HUDEP-2 (cell line): ENCODE data around the gene TIMM44.

Experiments used
- DNase-seq, 76 experiments: peaks; one replicate each; lab custom pipeline; 2025; ENCODE audit not compliant: unreplicated experiment in 76 of 76; lab: John Stamatoyannopoulos, UW

TIMM44 gene

DNA sequence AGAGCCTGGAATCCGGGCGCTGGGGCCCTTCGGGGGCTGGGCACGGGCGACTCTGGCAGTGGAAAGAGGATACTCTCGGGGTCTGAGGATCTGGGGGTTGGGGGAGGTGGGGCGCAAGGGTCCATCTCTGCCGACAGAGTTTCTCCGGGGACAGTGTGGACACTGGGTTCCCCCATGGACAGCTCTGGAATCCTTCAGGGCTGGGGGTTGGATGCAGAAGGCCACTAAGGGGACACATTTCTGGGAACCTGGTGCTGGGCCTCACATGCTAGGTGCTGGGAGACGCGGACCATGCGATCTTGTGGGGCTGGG is 26.6 kb downstream of the TIMM44 start:
- DNase-seq, result peak in 8 of 76 experiments; percentile 54 to 97 (median 63)

- peak in 59 of 76 experiments; percentile 25 to 97 (median 60) for DNase-seq
Observed at GRCh38 chr19:7916103-7916954, 27.1 kb downstream of the TIMM44 start.

DNA sequence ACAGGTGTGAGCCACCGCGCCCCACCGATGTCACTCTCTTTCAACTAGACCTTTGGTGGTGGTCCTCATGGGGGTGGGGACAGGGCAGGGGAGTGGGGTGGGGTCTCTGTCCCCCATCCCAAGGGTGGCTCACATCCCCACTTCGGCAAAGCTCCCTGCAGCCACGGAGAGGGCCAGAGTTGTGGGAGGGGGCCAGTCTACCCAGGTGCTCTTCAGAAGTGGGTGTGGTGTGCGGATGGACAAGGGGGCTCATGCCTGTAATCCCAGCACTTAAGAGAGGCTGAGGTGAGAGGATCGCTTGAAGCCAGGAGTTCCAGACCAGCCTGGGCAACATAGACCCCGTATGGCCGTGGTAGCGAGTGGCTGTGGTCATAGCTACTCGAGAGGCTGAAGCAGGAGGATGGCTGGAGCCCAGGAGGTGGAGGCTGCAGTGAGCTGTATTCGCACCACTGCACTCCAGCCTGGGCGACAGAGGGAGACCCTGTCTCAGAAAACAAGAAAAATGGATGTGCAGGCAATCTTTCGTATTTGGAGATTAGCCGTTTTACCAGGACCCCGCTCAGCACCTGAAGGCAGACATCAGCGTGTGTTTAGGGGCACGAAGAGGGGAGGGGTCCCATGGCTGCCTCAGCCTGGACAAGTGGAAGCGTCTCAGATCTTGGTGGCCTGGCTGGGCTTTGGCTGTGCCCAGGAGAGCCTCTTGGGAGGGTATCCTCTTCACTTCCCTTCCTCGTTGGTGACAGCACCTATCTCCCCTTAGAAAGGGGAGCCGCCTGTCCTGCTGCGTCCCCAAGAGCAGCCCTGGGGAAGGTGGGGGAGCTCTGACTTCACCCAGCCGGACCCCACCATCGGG is 28.0 kb downstream of the TIMM44 start:
- peak in 1 of 76 experiments; percentile 50 for DNase-seq

DNA sequence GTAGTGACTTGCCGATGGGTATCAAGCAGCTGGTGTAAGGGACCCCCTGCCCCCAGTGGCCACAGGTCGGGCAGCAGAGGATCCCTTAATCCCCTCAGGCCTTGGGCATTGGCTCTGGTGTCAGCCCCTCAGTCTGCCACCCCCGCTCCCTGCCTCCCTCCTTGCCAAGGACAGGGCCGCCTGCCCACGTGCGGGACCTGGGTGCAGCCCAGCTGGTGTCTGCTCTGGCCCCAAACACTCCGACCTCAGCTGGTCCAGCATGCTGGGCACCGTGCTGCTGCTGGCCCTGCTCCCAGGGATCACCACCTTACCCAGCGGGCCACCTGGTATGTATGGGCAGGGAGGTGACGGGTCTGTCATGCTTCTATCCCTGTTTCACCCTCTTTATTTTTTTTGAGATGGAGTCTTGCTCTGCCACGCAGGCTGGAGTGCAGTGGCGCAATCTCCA is 28.8 kb downstream of the TIMM44 start, which contains the start of gene TGFBR3L:
Gene TGFBR3L, plus strand, starts transcription at position 233 of the 448 bp plus-strand sequence.
- DNase-seq, result no peak

DNA sequence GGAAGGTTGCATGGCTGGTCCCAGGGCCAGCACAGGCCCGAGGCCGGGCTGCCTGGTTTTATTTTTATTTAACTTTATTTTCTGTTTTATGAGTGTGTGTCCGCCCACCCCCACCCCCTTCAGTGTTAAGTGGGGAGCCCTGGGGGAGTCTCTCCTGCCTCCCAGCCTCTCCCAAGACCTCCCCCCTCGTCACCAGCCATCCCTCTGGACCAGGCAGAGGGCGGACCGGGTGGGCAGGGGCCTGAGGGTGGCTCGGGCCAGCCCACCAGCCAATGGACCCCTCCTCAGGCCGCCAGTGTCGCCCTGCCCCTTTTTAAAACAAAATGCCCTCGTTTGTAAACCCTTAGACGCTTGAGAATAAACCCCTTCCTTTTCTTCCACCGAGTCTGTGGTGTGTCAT is 29.4 kb downstream of the TIMM44 start:
- no peak for DNase-seq

DNA sequence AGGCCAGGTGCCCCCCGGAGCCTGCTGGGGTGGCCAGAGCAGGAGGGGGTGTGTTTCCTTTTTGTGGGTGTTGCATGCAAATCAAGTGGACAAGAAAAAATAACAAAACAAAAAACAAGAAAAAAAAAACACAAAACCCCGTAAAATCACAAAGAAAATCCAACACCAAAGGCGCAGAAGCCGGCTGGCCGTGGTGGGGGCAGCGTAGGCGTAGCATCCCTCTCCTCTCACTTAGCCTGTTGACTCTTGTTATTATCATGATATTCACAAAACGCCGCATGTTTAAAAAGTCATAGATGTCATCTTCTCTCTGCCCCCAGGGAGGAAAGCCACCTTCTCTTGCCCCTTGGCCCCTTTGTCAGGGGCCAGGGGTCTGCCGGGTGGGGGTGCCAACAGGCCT is 29.8 kb downstream of the TIMM44 start:
- no peak for DNase-seq

DNA sequence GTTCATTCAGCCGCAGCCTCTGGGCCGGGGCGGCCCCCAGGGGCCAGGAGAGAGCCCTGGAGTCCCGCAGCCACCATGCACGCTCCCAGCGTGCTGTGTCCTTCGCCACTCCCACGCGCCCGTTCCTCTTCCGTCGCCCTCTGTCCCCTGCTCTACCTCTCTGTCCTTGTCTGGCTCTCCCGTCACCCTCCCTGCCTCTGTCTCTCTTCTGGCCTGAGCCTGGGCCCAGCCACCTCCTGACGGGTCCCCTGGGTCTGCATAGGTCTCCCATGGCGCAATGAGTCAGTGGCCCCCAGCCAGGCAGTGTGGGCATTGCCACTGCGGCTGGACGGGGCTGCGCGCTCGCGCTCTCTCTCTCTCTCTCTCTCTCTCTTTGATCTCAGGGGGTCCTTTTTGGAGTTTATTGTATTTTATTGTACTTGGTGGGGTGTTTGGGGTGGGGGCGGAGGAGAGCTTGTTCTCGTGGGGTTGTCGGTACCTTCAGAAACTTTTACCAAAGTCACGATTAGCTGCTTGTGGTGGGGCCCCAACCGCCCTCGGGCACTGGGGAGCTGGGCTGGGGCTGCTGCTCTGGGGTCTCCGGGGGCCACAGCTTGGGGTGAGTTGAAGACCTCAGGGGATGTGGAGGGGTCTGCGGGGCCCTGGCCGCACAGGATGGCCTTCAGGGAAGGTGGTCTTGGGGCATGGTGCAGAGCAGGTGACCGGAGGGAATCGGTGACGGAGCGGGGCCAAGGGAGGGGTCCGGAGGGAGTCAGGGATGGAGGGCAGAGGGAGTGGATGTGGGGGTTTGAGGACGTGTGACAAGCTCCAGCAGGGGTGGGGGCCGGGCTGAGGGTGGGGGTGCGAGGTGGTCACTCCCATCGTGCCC is 30.5 kb downstream of the TIMM44 start:
- no peak for DNase-seq

GRCh38 chr19:7912144-7912696 is 31.2 kb downstream of the TIMM44 start:
- no peak for DNase-seq

DNA sequence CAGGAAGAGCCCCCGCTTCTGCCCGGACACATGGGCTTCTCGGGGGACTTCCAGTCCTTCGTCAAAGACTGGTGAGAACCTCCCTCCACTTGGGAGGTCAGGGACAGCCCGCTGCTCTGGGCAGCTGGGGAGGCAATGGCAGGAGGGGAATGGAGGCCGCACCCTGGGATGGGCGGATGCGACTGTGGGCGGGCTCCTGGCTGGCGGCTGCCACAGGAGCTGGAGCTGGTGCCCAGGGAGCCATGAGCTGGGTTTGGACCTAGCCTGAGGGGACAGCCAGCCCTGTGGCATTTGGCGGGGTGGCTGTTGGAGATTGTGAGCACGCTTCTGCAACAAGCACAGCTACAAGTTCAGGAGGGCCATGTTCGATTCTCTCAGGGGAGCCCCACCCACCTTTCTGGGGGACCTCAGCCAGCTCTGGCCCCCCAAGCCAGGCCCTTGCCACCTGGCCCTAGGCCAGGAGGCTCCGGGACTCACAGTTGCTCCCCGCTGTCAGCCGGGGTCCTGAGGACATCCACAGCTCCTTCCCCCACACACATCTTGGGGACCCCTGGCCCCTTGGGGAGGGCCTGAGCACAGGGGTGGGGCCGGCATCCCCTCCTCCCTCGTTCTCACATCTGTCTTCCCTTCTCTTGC is 31.8 kb downstream of the TIMM44 start:
- peak in 33 of 76 experiments; percentile 7 to 66 (median 37) for DNase-seq

GRCh38 chr19:7910321-7911161 is 32.9 kb downstream of the TIMM44 start:
- DNase-seq, result no peak

DNA sequence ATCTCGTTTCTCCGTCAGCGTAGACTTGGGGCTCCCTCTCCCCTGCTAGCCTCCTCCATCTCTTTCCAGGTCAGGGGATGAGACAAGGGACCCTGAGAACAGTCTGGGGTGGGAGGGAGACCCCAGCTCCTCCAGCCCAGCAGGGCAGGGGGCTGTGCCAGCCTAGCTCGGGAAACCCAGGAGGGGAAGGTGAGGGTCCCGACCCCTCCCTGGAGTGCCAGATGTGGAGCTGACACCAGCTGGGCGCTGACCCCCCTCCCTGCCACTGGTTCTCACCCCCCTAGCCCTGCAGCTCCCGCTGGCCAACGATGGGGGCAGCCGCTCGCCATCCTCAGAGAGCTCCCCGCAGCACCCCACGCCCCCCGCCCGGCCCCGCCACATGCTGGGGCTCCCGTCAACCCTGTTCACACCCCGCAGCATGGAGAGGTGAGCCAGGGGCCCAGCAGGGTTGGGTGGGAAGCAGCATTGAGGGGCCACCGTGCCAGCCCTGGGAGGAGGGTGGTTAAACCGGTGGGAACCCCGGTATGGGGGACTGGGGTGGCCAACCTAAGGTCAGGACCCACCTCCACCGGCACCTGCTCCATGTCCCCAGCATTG is 33.9 kb downstream of the TIMM44 start:
- no peak for DNase-seq

DNA sequence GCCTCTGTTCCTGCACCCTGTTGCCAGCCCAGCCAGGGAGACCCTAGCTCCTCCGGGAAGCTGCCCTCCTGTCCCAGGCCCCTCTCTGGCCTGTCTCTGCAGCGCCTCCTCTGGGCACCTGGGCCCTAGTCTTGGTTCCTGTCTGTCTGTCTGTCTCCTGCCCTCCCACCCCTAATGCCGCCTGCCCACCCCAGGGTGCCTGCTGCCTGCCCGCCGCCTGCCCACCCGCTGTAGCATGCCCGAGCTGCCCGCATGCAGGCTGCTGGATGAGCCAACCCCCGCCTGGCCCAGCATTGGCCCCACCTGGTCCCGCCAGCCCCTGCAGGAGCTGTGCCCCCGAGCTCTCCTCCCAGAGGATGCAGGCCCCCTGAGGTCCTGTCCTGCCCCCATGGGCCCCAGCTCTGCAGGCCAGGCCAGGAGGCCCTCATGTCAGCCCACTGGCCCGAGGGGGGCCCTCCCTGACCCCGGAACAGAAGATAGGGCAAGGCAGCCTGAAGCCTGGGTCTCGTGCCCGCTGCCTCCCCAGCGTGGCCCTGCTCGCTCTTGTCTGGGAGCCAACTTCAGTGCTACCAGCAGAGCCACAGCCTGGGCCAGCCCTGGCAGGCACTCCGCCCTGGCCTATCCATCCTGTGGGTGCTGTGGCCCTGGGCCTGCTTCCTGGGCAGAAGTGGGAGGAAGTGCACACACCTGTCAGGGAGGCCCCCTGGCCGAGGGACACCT is 34.6 kb downstream of the TIMM44 start:
- no peak for DNase-seq

DNA sequence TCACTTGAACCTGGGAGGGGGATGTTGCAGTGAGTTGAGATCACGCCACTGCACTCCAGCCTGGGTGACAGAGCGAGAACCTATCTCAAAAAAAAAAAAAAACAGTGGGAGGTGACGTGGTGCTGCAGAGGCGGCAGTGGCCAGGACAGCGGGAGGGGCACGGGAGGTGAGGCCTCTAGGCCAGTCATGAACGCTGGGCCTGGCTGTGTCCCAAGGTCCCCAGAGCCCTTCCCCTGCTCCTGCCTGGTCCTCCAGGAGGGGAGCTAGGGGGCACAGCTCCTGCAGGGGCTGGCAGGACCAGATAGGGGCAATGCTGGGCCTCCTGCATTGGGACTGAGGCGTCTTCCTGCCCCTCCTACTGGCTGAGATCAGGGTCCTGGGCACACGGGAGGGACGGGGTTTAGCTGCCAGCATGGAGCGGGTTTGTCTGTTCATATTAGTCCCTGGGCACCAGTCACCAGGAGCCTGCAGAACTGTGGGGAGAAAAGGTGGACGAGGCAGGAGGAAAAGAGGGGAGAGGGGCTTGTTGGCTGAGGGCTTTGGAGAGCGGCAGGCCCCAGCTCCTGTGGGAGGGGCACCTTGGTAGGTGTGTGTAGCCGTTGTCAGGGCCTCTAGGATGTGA is 35.3 kb downstream of the TIMM44 start:
- peak in 51 of 76 experiments; percentile 21 to 81 (median 53) for DNase-seq

DNA sequence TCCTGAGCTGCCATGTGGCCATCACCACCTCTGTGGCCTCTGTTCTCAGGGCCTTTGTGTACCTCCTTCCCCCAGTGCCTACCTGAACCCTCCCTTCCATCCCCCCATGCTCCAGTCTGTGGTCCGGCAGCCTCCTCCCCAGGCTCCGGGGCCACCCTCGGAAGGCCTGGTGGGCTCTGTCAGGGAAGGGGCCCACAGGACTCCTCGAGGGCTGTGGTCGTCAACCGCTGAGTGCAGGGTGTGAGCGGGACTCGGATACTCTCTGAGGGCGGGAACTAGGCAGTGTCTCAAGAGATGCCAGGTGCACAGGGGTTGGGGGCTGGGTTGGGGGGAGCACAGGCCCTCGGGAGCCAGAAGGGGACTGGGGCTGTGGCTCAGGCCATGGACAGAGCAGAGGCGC is 35.9 kb downstream of the TIMM44 start:
- DNase-seq, result no peak

DNA sequence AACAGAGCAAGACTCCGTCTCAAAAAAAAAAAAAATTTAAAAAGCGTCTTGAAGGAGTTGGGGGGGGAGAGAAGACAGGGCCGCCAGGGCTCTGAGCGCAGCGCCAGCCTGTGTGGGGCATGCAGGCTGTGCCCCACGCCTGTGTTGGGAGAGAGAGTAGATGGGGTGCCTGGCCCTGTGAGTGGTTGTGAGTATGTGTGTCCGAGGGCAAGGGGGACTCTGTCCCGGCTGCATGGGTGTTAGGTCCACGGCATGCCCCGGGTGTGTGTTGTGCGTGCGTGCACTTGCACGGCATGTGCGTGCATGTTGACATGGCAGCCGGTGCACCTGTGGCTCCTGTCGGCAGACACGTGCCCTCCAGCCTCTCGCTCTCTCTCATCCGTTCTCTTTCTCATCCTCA is 36.3 kb downstream of the TIMM44 start:
- no peak for DNase-seq

DNA sequence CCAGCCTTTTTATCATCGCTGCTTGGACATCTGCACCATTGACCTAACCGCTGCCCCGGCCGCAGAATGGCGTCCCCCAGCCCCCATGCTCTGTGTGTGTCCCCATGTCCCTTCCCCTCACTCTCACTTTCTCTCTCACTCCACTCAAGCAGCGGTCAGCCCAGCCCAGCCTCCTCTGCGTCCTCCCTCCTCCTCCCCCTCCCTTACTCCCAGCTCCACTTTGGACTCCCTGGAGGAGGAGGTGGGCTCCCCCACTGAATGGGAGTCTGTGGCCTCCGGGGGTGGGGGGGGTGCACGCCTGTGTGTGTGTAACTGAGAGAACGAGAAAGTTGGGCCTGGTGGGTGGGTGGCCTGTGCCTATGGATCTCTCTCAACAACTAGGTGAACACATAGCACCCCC is 37.6 kb downstream of the TIMM44 start:
- DNase-seq, result no peak

DNA sequence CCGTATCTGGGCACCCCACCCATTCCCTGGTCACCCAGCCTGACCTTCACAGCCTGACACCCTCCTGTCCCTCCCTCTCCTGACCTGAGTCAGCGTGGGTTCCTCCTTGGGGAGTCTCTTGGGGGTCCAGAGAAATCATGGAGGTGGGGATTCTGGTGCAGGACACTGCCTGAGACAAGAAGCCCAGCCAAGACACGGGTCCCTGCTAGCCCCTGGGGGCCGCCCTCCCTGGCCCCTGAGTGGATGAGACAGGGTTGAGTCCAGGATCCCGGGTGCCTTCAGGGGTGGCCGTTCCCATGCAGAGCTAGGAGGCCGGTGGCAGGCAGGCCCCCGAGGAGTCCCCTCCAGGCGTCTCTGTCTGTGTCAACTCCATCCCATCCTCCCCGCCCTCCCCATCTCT is 38.2 kb downstream of the TIMM44 start:
- DNase-seq, result no peak
